ENCODE data around the gene SPAG16. TPM values are rescaled to one million over a fixed set of nuclear protein-coding genes. Genes with fewer than 3 reads are reported as not detected.

SPAG16 gene
- total RNA-seq, 2 donors from 2014 or later = 27.1 to 29.2 TPM

DNA sequence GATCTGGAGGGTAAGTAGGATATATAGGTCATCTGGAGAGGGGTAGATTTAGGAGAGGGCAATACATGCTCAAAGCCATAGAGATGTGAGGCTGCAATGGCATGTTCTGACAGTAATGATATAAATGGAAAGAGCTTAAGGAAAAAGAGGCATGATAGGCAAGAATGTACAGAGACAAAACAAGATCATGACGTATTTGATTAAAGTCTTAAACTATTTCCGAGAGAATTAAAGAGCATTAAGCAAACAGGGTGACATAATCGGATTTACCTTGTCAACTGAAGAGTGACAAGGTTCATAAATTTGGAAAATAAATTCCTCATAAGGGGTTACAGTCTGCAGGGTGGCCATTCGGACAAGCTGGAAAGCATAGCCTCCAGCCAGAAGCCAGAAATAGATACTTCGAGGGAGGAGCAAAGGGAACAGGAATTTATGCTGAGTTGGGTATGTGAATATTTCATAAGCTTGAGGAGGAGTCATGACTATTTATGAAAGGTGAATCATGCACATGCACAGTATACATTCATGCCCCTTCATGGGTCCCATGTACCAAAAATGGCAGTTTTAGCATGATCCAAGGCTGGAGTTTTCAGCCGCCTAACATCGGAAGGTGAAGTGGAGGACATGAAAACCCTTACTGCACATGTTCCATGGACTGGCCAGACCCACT, 730.4 kb downstream of the SPAG16 start:
- H3K27ac ChIP-seq = no peak overlapping the region
- no peaks in the 10 kb centered on the region for H3K4me1 ChIP-seq (replicated peaks)
- TF ChIP-seq POLR2A (IDR thresholded peaks at IDR 0.05) = no peak
- TF ChIP-seq, protein P1, sequence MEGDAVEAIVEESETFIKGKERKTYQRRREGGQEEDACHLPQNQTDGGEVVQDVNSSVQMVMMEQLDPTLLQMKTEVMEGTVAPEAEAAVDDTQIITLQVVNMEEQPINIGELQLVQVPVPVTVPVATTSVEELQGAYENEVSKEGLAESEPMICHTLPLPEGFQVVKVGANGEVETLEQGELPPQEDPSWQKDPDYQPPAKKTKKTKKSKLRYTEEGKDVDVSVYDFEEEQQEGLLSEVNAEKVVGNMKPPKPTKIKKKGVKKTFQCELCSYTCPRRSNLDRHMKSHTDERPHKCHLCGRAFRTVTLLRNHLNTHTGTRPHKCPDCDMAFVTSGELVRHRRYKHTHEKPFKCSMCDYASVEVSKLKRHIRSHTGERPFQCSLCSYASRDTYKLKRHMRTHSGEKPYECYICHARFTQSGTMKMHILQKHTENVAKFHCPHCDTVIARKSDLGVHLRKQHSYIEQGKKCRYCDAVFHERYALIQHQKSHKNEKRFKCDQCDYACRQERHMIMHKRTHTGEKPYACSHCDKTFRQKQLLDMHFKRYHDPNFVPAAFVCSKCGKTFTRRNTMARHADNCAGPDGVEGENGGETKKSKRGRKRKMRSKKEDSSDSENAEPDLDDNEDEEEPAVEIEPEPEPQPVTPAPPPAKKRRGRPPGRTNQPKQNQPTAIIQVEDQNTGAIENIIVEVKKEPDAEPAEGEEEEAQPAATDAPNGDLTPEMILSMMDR (IDR thresholded peaks at IDR 0.05) = no peak
- no peak for TF ChIP-seq POLR2AphosphoS5 (IDR thresholded peaks at IDR 0.05)
- no peak for DNase-seq (ENCODE audit: low spot score)
- WGBS = 89% methylated on average over 7 of the region's 7 CpGs
- H3K4me3 ChIP-seq = no peak overlapping the region
- intact Hi-C loops (cut with DNase I) = no loop called here
- H3K27me3 ChIP-seq (replicated peaks; ENCODE audit: insufficient read depth) = no peaks in the 10 kb centered on the region
- H3K9me3 ChIP-seq = no peaks in the 10 kb centered on the region
- no peaks in the 10 kb centered on the region for H3K36me3 ChIP-seq

DNA sequence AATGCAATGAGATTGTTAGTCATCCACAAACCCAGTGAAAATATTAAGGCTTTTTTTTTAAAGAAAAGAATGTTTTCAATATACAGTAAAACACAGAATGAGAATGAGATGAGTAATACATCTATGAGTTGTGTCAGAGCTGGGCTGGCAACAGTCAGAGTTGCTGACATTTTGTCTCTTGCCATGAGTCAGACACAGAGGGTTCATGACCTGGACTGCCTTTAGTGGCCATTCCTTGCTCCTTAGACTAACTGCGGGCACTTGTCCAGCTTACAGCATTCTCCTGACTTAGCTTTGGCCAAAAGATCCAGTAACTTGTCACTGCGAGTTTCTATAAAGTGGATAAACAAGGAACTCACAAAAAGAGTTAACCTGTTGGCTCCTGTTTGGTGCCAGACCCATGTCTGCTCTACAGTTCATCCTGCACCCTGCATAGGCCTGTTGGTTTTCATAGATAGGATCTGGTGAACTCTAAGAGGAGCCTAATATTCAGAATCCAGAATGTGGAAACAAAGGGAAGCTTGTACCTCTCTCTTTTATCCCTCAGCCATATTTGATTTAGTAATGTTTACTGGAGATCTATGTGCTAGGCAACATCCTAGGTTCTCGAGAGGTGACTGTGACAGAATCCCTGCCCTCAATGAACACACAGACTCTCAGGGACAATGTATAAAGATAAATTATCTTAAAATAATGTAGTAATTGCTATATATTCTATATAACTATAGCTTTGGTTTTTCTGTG, 735.1 kb downstream of the SPAG16 start:
- Histone ChIP-seq H3K27me3 (replicated peaks; ENCODE audit: insufficient read depth) (no peaks in the 10 kb centered on the region), H3K4me3 (no peak overlapping the region), H3K9me3 (no peaks in the 10 kb centered on the region), H3K4me1 (replicated peaks) (no peaks in the 10 kb centered on the region), H3K36me3 (no peaks in the 10 kb centered on the region), H3K27ac (no peak overlapping the region)
- intact Hi-C loops (cut with DNase I) = no loop called here
- TF ChIP-seq, protein P1 (IDR thresholded peaks at IDR 0.05) = no peak
- no peak for TF ChIP-seq POLR2AphosphoS5 (IDR thresholded peaks at IDR 0.05)
- no peak for TF ChIP-seq POLR2A (IDR thresholded peaks at IDR 0.05)
- WGBS = 32% methylated on average over 3 of the region's 3 CpGs
- DNase-seq (ENCODE audit: low spot score) = no peak

DNA sequence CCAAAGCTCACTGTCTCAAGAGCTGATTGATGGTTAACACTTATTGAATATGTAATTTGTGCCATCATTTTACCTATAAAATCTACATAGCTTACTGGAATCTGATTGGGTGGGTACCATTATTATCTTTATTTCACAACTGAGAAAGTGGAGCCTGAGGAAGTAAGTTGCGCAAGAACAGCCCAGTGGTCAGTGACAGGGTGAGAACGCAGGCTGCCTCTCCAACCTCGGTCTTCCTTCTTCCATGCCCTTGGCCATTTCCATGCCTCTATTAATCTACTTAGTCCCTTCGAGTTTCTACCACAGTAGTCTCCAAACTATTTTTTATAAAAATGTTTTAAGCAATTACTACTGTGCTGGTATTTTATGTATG, 735.7 kb downstream of the SPAG16 start:
- no peaks in the 10 kb centered on the region for H3K27me3 ChIP-seq (replicated peaks; ENCODE audit: insufficient read depth)
- no peaks in the 10 kb centered on the region for H3K9me3 ChIP-seq
- intact Hi-C loops (cut with DNase I) = no loop called here
- H3K27ac ChIP-seq = no peak overlapping the region
- H3K4me1 ChIP-seq (replicated peaks) = no peaks in the 10 kb centered on the region
- no peaks in the 10 kb centered on the region for H3K36me3 ChIP-seq
- WGBS = 92% methylated on average over 4 of the region's 4 CpGs
- DNase-seq (ENCODE audit: low spot score) = no peak
- H3K4me3 ChIP-seq = no peak overlapping the region
- TF ChIP-seq POLR2AphosphoS5 (IDR thresholded peaks at IDR 0.05) (no peak), POLR2A (IDR thresholded peaks at IDR 0.05) (no peak)
- TF ChIP-seq, protein P1 (IDR thresholded peaks at IDR 0.05) = no peak

DNA sequence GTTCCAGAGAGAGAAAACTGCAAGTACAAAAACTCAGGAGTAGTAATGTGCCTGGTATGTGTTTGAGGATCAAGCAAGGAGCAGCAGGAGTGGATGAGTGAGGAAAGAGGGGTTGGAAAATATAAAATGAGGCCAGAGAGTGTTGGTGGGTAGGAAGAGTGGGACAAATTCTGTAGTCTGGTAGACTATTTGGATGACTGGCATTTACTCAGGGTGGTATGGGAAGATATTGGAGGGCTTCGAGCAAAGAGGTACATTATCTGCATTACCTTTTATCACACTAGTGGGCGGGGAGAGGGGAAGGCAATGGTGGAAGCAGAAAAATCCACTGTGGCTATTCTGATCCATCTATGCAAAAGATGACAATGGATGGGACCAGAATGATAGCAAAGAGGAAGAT, 744.9 kb downstream of the SPAG16 start:
- WGBS = 93% methylated on average over 2 of the region's 2 CpGs
- H3K9me3 ChIP-seq = no peaks in the 10 kb centered on the region

More for the DNA sequence above, 744.9 kb downstream of the SPAG16 start:
- DNase-seq (ENCODE audit: low spot score) = no peak
- intact Hi-C loops (cut with DNase I) = no loop called here
- no peak overlapping the region for H3K4me3 ChIP-seq
- TF ChIP-seq POLR2AphosphoS5 (IDR thresholded peaks at IDR 0.05) (no peak), POLR2A (IDR thresholded peaks at IDR 0.05) (no peak)
- TF ChIP-seq, protein P1 (IDR thresholded peaks at IDR 0.05) = no peak
- H3K27ac ChIP-seq = no peak overlapping the region
- H3K4me1 ChIP-seq (replicated peaks) = no peaks in the 10 kb centered on the region
- H3K27me3 ChIP-seq (replicated peaks; ENCODE audit: insufficient read depth) = no peaks in the 10 kb centered on the region
- no peaks in the 10 kb centered on the region for H3K36me3 ChIP-seq

All from prostate gland (tissue), 2 donors.